ENCODE measurements around the gene AP1S3.
A peak's percentile ranks its signal among the peaks of the same experiment; 100 is the strongest.

AP1S3 gene

DNA sequence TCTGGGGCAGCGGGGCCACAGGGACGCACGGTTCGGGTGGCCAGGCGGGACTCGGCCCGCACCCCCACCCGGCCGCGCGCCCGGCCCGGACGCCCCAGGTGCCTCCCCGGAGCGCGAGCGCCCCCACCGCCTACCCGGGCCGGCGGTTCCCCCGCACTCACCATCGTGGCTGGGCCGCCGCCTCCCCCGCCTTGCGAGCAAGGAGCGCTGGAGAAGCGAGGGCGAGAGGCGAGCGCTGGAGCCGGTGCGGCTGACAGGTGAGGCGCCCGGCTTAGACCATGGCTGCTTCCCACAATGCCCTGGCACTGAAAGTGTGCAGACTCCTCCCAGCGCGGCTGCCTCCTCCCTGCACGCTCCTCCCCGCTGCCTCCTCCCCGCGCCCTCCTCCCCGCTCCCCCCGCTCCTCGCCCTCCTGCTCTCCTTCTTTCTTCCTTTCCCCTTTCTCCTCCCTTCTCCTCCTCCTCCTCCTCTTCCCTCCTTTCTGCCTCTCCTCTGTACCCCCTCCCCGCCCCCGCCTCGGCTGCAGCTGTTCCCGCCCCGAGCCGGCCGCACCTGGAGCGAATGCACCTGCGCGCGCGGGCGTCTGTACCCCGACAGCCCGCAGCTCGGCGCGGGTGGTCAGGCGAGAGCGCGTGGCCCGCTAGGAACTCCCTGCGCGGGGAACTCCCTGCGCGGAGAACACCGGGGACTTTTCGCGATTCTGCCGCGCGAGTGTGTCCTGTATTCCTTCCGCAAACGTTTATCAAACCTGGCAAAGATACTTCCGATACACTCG, at the start of gene AP1S3:
Gene AP1S3, minus strand, starts transcription at position 296 of the 775 bp plus-strand sequence. Its CDS starts 132 bp downstream, at position 164.
- peak within 1 kb of the TSS; percentile 66 to 71 for H3K4me3 ChIP-seq (ENCODE audit: low read depth in 1 of 2, low read length in 1 of 2)

DNA sequence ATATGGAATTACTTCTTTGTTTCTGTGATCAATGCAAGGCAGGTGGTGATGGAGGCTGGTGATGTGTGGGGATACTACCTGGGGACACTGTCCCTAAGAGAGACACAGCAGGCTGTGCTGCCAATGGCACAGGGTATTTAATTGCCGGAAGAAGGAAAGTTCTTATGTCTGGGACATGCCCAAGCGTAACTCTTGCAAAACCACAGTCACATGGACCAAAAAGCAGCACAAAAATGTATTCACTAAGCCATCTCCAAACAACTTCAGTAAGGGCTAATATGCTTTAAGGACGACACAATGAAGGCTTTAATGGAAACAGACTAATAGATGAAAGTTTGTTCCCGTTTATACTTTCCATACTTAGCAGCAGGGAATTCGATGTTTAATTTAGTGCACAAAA, 49.7 kb upstream of the AP1S3 start:
- peaks cover 14 to 19% of the 10 kb centered on the region in 2 experiments for H3K4me1 ChIP-seq (ENCODE audit: control insufficient read depth in 1 of 2, insufficient read depth in 1 of 2, low read depth in 1 of 2, low read length in 1 of 2)
- peaks cover 49% of the 10 kb centered on the region for H3K36me3 ChIP-seq
- peak overlapping the region; percentile 53 for H3K27ac ChIP-seq

More for the DNA sequence above, at the start of gene AP1S3:
- TF ChIP-seq, protein P1, sequence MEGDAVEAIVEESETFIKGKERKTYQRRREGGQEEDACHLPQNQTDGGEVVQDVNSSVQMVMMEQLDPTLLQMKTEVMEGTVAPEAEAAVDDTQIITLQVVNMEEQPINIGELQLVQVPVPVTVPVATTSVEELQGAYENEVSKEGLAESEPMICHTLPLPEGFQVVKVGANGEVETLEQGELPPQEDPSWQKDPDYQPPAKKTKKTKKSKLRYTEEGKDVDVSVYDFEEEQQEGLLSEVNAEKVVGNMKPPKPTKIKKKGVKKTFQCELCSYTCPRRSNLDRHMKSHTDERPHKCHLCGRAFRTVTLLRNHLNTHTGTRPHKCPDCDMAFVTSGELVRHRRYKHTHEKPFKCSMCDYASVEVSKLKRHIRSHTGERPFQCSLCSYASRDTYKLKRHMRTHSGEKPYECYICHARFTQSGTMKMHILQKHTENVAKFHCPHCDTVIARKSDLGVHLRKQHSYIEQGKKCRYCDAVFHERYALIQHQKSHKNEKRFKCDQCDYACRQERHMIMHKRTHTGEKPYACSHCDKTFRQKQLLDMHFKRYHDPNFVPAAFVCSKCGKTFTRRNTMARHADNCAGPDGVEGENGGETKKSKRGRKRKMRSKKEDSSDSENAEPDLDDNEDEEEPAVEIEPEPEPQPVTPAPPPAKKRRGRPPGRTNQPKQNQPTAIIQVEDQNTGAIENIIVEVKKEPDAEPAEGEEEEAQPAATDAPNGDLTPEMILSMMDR (IDR thresholded peaks at IDR 0.05), result no peak
- peaks cover 14 to 16% of the 10 kb centered on the region in 2 experiments for H3K4me1 ChIP-seq (ENCODE audit: control insufficient read depth in 1 of 2, insufficient read depth in 1 of 2, low read depth in 1 of 2, low read length in 1 of 2)
- H3K27ac ChIP-seq, result peak within 1 kb of the TSS; percentile 50
- H3K27me3 ChIP-seq, result no peaks in the 10 kb centered on the region
- no peaks in the 10 kb centered on the region for H3K9me3 ChIP-seq
- H3K36me3 ChIP-seq, result no peaks in the 10 kb centered on the region

DNA sequence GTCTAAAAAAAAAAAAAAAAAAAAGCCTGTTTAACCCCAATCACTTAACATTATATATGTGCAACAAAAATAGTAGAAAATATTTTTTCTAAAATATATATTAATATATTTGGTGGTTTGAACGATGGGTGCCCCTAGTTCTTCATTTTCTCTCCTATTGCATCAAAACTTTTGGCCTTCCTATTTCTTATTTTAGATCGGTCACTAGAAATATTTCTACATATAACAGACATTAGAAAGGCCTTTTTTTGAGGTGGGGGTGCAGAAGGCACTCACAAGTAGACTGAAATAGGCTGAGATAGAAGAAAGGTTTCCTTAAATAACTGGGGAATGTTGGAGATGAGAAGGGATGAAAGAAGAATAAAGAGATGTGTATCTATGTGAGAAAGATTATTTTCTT, 49.3 kb upstream of the AP1S3 start:
- Histone ChIP-seq H3K27me3 (no peaks in the 10 kb centered on the region), H3K9me3 (no peaks in the 10 kb centered on the region), H3K4me1 (ENCODE audit: control insufficient read depth in 1 of 2, insufficient read depth in 1 of 2, low read depth in 1 of 2, low read length in 1 of 2) (peaks cover 14 to 19% of the 10 kb centered on the region in 2 experiments), H3K27ac (peak overlapping the region; percentile 53), H3K4me3 (ENCODE audit: low read depth in 1 of 2, low read length in 1 of 2) (no peak overlapping the region), H3K36me3 (peaks cover 52% of the 10 kb centered on the region)
- TF ChIP-seq, protein P1 (IDR thresholded peaks at IDR 0.05), result no peak

More for the DNA sequence above, 49.7 kb upstream of the AP1S3 start:
- TF ChIP-seq, protein P1 (IDR thresholded peaks at IDR 0.05), result no peak
- no peak overlapping the region for H3K4me3 ChIP-seq (ENCODE audit: low read depth in 1 of 2, low read length in 1 of 2)
- H3K9me3 ChIP-seq, result no peaks in the 10 kb centered on the region
- no peaks in the 10 kb centered on the region for H3K27me3 ChIP-seq

DNA sequence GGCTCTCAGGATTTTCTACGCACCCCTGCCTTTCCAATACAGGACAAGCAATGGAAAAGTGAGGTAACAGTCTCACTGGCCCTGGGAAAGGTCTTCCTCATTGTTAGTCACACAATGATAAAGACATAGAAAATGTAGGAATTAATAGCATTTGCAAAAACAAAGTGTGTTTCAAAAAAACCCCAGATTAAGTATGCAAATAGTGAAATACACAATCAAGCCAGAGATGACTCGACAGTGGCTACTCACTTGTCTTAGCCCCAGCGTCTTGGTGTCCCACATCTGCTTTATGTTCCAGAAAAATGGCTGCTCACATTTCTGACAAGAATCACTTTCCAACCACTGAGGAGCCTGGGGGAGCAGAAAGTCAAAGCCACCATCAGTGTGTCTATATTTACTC, 47.0 kb upstream of the AP1S3 start:
- peaks cover 67% of the 10 kb centered on the region for H3K36me3 ChIP-seq
- TF ChIP-seq, protein P1 (IDR thresholded peaks at IDR 0.05), result no peak
- H3K4me3 ChIP-seq (ENCODE audit: low read depth in 1 of 2, low read length in 1 of 2), result no peak overlapping the region
- H3K27ac ChIP-seq, result no peak overlapping the region
- peaks cover 14 to 19% of the 10 kb centered on the region in 2 experiments for H3K4me1 ChIP-seq (ENCODE audit: control insufficient read depth in 1 of 2, insufficient read depth in 1 of 2, low read depth in 1 of 2, low read length in 1 of 2)
- H3K27me3 ChIP-seq, result no peaks in the 10 kb centered on the region
- no peaks in the 10 kb centered on the region for H3K9me3 ChIP-seq

DNA sequence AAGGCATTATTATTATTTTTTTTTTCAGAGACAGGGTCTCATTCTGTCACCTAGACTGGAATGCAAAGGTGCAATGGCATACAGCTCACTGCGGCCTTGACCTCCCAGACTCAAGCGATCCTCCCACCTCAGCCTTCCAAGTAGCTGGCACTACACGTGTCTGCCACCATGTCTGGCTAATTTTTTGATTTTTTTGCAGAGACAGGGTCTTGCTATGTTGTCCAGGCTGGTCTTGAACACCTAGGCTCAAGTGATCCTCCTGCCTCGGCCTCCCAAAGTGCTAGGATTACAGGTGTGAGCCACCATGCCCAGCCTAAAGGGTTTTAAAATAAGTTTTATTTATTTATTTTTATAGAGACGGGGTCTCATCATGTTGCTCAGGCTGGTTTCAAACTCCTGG, 45.3 kb upstream of the AP1S3 start:
- Histone ChIP-seq H3K27ac (no peak overlapping the region), H3K36me3 (peaks cover 79% of the 10 kb centered on the region)
- TF ChIP-seq, protein P1 (IDR thresholded peaks at IDR 0.05), result no peak

More for the DNA sequence above, 45.3 kb upstream of the AP1S3 start:
- Histone ChIP-seq H3K9me3 (no peaks in the 10 kb centered on the region), H3K4me3 (ENCODE audit: low read depth in 1 of 2, low read length in 1 of 2) (no peak overlapping the region), H3K4me1 (ENCODE audit: control insufficient read depth in 1 of 2, insufficient read depth in 1 of 2, low read depth in 1 of 2, low read length in 1 of 2) (peaks cover 10 to 14% of the 10 kb centered on the region in 2 experiments), H3K27me3 (no peaks in the 10 kb centered on the region)

Measured in neutrophil (primary cell).